ENCODE data around the gene HSD11B2. TPM values are rescaled to one million over a fixed set of nuclear protein-coding genes. Genes with fewer than 3 reads are reported as not detected.

The HSD11B2 gene
- total and polyA plus RNA-seq, 10 of the 15 experiments (the other 5 are each of a cell fraction or from before 2014, with no cell fraction given) = 0.09 to 0.34 (median 0.21) TPM; not detected in 2

DNA sequence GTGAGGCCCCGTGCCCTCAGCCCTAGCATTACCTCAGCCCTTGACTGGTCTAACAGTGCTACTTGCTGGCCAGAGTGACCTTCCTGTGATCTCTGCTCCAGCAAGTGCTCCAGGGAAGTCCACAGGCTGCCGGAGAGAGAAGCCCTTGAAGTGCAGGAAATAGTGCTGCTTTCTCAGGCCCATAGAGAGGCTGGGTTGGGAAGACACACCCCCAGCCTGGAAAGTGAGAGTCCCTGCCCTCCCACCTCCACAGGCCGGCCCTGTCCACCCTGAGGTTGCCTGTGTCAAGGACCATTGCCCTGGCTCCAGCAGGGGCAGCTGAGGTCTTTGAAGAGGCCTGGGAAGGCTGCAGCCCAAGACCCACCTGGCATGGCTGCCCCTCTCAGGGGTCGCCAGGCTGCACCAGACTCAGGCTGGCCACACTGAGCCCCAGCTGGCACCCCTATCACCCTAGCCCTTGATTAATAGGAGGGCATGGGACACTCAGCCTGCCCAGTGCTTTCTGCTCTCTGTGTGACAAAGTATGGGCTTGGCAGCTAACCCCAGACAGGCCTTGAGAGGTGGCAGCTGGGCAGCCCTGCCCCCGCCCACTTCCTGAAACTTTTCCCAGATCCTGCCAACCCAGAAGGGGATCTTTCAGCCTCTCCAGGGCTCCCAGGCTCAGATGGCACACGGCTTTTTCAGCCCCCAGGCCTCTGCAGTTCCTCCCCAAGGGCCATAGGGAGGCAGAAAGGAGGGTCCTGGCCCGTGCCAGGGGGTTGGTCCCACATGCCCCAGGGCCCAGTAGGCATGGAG, 28.3 kb downstream of the HSD11B2 start:
- peaks cover 13% of the 10 kb centered on the region for H4K20me1 ChIP-seq (ENCODE audit: control insufficient read depth, insufficient read depth)

More for the DNA sequence above, 28.3 kb downstream of the HSD11B2 start:
- BruUV-seq (replicated peaks) = no TSS peak
- DNase-seq (ENCODE audit: low read depth, low spot score) (no peak), ATAC-seq (no peak), FAIRE-seq (no peak)
- no peak overlapping the region for H3K4me3 ChIP-seq
- TF ChIP-seq RB1 (IDR thresholded peaks at IDR 0.05; ENCODE audit: borderline replicate concordance) (no peak), ZNF217 (IDR thresholded peaks at IDR 0.05) (no peak), NFIC (IDR thresholded peaks at IDR 0.05; ENCODE audit: low read depth, low read length) (no peak), ZNF622 (IDR thresholded peaks at IDR 0.05) (no peak), IKZF2 (IDR thresholded peaks at IDR 0.05) (no peak), SRF (IDR thresholded peaks at IDR 0.05; ENCODE audit: low read depth in 2 of 2, low read length in 2 of 2) (no peak), POLR2A (IDR thresholded peaks at IDR 0.05; ENCODE audit: low read depth, low read length) (no peak), EED (IDR thresholded peaks at IDR 0.05; ENCODE audit: low read depth) (no peak), DPF2 (IDR thresholded peaks at IDR 0.05) (no peak), SREBF2 (IDR thresholded peaks at IDR 0.05; ENCODE audit: low read length) (no peak), ZNF274 (IDR thresholded peaks at IDR 0.05; ENCODE audit: insufficient read depth, insufficient read length) (no peak)
- TF ChIP-seq, protein P1, sequence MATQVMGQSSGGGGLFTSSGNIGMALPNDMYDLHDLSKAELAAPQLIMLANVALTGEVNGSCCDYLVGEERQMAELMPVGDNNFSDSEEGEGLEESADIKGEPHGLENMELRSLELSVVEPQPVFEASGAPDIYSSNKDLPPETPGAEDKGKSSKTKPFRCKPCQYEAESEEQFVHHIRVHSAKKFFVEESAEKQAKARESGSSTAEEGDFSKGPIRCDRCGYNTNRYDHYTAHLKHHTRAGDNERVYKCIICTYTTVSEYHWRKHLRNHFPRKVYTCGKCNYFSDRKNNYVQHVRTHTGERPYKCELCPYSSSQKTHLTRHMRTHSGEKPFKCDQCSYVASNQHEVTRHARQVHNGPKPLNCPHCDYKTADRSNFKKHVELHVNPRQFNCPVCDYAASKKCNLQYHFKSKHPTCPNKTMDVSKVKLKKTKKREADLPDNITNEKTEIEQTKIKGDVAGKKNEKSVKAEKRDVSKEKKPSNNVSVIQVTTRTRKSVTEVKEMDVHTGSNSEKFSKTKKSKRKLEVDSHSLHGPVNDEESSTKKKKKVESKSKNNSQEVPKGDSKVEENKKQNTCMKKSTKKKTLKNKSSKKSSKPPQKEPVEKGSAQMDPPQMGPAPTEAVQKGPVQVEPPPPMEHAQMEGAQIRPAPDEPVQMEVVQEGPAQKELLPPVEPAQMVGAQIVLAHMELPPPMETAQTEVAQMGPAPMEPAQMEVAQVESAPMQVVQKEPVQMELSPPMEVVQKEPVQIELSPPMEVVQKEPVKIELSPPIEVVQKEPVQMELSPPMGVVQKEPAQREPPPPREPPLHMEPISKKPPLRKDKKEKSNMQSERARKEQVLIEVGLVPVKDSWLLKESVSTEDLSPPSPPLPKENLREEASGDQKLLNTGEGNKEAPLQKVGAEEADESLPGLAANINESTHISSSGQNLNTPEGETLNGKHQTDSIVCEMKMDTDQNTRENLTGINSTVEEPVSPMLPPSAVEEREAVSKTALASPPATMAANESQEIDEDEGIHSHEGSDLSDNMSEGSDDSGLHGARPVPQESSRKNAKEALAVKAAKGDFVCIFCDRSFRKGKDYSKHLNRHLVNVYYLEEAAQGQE (IDR thresholded peaks at IDR 0.05; ENCODE audit: low read depth, low read length) = no peak
- TF ChIP-seq, protein P2, sequence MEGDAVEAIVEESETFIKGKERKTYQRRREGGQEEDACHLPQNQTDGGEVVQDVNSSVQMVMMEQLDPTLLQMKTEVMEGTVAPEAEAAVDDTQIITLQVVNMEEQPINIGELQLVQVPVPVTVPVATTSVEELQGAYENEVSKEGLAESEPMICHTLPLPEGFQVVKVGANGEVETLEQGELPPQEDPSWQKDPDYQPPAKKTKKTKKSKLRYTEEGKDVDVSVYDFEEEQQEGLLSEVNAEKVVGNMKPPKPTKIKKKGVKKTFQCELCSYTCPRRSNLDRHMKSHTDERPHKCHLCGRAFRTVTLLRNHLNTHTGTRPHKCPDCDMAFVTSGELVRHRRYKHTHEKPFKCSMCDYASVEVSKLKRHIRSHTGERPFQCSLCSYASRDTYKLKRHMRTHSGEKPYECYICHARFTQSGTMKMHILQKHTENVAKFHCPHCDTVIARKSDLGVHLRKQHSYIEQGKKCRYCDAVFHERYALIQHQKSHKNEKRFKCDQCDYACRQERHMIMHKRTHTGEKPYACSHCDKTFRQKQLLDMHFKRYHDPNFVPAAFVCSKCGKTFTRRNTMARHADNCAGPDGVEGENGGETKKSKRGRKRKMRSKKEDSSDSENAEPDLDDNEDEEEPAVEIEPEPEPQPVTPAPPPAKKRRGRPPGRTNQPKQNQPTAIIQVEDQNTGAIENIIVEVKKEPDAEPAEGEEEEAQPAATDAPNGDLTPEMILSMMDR (IDR thresholded peaks at IDR 0.05 in 2 of 3, conservative IDR thresholded peaks at IDR 0.05 in 1 of 3; ENCODE audit: control insufficient read depth in 2 of 3, extremely low read depth in 1 of 3, insufficient read depth in 1 of 3, low read depth in 3 of 3, low read length in 3 of 3) = no peak
- no peak overlapping the region for H3K27ac ChIP-seq (ENCODE audit: control insufficient read depth, insufficient read depth)
- H3K9ac ChIP-seq (ENCODE audit: control insufficient read depth, insufficient read depth, low read length) = no peak overlapping the region
- ChIA-PET CTCF (interaction anchor here (1.3 kb wide), 1 partner anchor 12 kb away, joined by 4 read pairs; no protein-coding TSS in a partner anchor), RAD21 (ENCODE audit: unreplicated experiment) (no interaction called here), POLR2A (no interaction called here), SMC1A (ENCODE audit: uncharacterized antibody, unreplicated experiment) (interaction anchor here (1.2 kb wide), 1 partner anchor 31 kb away, joined by 3 read pairs; no protein-coding TSS in a partner anchor)
- H3K4me1 ChIP-seq (ENCODE audit: control insufficient read depth, insufficient read depth, low read length) = no peaks in the 10 kb centered on the region
- no peaks in the 10 kb centered on the region for H3K9me3 ChIP-seq (replicated peaks; ENCODE audit: control insufficient read depth, insufficient read depth, low read length)
- H3K36me3 ChIP-seq (ENCODE audit: control insufficient read depth in 2 of 2, insufficient read depth in 2 of 2, low read length in 1 of 2) = peaks cover 4 to 7% of the 10 kb centered on the region in 2 experiments; a peak in 3 of 4 replicates
- intact Hi-C loops (cut with micrococcal nuclease; ENCODE audit: unreplicated experiment) = no loop called here
- in situ Hi-C loops (cut with MboI) = no loop called here
- H3K4me2 ChIP-seq (ENCODE audit: control insufficient read depth, insufficient read depth) = no peak overlapping the region
- H3K27me3 ChIP-seq (replicated peaks in 1 of 2; ENCODE audit: control insufficient read depth in 2 of 2, insufficient read depth in 2 of 2, low read length in 1 of 2) = no peaks in the 10 kb centered on the region
- H3K79me2 ChIP-seq (ENCODE audit: control insufficient read depth, insufficient read depth, low read length) = peaks cover 3% of the 10 kb centered on the region
- 88% methylated on average over 7 of the region's 7 CpGs for WGBS (ENCODE audit: insufficient coverage, insufficient replicate concordance, low lambda C conversion rate, missing lambda C conversion rate)
- H2AFZ ChIP-seq (ENCODE audit: control insufficient read depth, low read depth, low read length) = no peak overlapping the region
